HG02852 (cell line): Measurements from ENCODE around the gene TRIM46.
"Not testable (repeated sequence)": the region's sequence is repeated elsewhere in the genome, so short reads cannot be mapped to it uniquely, and the experiment has no call there.

Source experiments
- ATAC-seq: cut with Tn5 transposase; IDR thresholded peaks from one replicate; pipeline ENCODE4 v1.9.1; 2021; ENCODE audit warnings: mild to moderate bottlenecking, moderate library complexity; ENCODE audit not compliant: unreplicated experiment

The TRIM46 gene

DNA sequence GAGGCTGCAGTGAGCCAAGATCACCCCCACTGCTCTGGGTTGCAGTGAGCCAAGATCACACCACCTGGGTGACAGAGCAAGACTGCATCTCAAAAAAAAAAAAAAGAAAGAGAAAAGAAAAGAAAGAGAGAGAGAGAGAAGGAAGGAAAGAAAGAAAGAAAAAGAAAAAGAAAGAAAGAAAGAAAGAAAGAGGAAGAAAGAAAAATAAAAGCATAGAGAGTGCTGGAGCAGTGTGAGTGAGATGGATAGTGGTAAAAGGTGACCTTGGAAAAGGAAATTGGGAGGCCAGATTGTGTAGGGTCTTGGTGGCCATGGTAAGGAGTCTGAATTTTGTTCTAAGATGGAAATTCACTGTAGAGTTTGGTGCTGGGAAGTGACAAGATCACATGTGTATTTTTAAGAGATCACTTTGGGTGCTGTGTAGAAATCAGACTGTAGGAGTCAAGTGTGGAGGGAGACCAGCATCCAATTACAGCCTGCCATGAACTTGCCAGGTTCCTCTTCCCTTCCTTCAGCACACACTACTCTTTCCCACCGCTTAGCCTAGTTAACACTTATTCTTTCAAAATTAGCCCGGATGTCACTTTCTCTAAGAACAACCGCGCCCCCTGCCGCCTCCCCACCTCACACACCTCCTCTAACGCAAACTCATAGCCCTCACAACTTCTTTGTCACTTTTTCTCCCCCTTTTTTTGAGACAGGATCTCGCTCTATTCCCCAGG lies 52.7 kb downstream of the TRIM46 start:
- no peak for ATAC-seq

- ATAC-seq, result no peak
Observed at GRCh38 chr1:155226910-155227260, 53.2 kb downstream of the TRIM46 start.

GRCh38 chr1:155227261-155228095 lies 53.8 kb downstream of the TRIM46 start:
- ATAC-seq, result peak; percentile 91

DNA sequence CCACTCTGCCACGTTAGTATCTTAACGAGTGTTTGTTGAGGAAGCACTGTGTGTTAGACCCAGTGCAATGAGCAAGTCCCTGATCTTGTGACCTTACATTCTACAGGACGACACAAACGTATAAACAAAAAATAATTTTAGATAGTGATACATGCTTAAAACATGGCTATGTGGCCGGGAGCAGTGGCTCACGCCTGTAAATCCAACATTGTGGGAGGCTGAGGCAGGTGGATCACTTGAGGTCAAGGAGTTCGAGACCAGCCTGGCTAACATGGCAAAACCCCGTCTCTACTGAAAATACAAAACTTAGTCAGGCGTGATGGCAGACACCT lies 54.4 kb downstream of the TRIM46 start:
- no peak for ATAC-seq

GRCh38 chr1:155231302-155231701 lies 57.7 kb downstream of the TRIM46 start:
- not testable (repeated sequence) for ATAC-seq

DNA sequence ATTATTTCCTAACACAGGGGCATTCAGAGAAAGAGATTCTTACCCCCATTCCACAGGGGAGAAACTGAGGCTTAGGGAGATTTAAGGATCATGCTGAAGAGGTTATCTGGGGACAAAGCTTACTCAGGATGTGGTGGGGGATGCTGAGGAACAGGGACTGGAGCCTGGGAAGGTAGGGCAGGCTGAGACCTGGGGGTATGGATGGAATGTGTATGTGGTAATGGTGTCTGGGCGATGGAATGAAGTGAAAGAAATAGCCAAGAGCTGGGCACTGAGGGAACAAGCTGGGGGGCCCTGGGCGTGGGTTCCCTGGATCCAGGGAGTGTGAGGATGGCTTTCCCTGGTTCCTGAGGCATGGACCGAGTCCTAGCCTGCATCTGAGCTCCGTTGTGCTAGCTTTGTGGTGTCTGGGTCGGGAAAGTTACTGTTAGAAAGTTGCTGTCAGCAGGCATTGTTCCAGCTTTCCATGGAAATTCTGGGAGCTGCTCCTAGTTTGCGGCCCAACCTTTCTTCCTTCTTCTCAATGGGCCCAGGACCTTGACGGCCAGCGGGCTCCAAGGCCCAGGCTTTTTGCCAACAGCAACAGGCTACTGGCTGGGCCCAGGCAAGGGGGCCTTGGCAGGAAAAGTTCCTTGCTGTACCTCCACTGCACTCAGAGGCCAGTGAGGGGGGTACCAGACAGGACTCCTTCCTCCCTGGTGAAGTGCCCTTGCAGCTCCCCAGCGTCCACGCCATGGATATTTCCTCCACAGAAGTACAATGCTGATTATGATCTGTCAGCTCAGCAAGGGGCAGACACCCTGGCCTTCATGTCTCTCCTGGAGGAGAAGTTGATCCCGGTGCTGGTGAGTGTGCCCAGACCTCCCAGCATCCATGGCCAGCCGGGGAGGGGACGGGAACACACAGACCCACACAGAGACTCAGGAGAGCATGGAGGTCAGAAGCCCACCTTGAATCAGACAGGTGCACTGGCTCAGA lies 58.6 kb downstream of the TRIM46 start:
- not testable (repeated sequence) for ATAC-seq

GRCh38 chr1:155233502-155233901 lies 59.9 kb downstream of the TRIM46 start:
- not testable (repeated sequence) for ATAC-seq
